Ramos (cell line): Measurements from ENCODE around the gene NRG3.
"Not testable (repeated sequence)": the region's sequence is repeated elsewhere in the genome, so short reads cannot be mapped to it uniquely, and the experiment has no call there.

ENCODE experiments used
- in situ Hi-C: fragments of 300-500 bp; cut with MboI; formaldehyde crosslinking; loops from one replicate; pipeline ENCODE4 v1.14.3; 2022; ENCODE audit warnings: low sequenced_read_pairs; ENCODE audit not compliant: unreplicated experiment

Gene NRG3

GRCh38 chr10:82340166-82340565, 465.2 kb downstream of the NRG3 start:
- in situ Hi-C loops, result no loop called here

- in situ Hi-C loops, result not testable (repeated sequence)
These were observed 474.6 kb downstream of the NRG3 start for GRCh38 chr10:82349590-82349989.

- in situ Hi-C loops, result no loop called here
These were observed 478.4 kb downstream of the NRG3 start for GRCh38 chr10:82353381-82353780.

GRCh38 chr10:82358486-82359099, 483.6 kb downstream of the NRG3 start:
- in situ Hi-C loops, result no loop called here

GRCh38 chr10:82361256-82361655, 486.3 kb downstream of the NRG3 start:
- in situ Hi-C loops, result no loop called here

- in situ Hi-C loops, result no loop called here
These were observed 502.6 kb downstream of the NRG3 start for GRCh38 chr10:82377608-82378007.

- in situ Hi-C loops, result no loop called here
These were observed 503.2 kb downstream of the NRG3 start for GRCh38 chr10:82378146-82378545.

- in situ Hi-C loops, result no loop called here
These were observed 508.4 kb downstream of the NRG3 start for GRCh38 chr10:82383350-82383749.

GRCh38 chr10:82390866-82391658, 516.1 kb downstream of the NRG3 start:
- in situ Hi-C loops, result no loop called here

- in situ Hi-C loops, result no loop called here
These were observed 517.0 kb downstream of the NRG3 start for GRCh38 chr10:82391971-82392370.

GRCh38 chr10:82392533-82392932, 517.5 kb downstream of the NRG3 start:
- in situ Hi-C loops, result no loop called here

GRCh38 chr10:82394122-82394521, 519.1 kb downstream of the NRG3 start:
- in situ Hi-C loops, result no loop called here

GRCh38 chr10:82394987-82395386, 520.0 kb downstream of the NRG3 start:
- in situ Hi-C loops, result no loop called here

- in situ Hi-C loops, result no loop called here
These were observed 521.9 kb downstream of the NRG3 start for GRCh38 chr10:82396886-82397285.

GRCh38 chr10:82397854-82398253, 522.9 kb downstream of the NRG3 start:
- in situ Hi-C loops, result no loop called here

GRCh38 chr10:82399850-82400249, 524.9 kb downstream of the NRG3 start:
- in situ Hi-C loops, result no loop called here

GRCh38 chr10:82400841-82401240, 525.8 kb downstream of the NRG3 start:
- in situ Hi-C loops, result no loop called here

- in situ Hi-C loops, result no loop called here
These were observed 528.0 kb downstream of the NRG3 start for GRCh38 chr10:82402906-82403401.

GRCh38 chr10:82409671-82410070, 534.7 kb downstream of the NRG3 start:
- in situ Hi-C loops, result no loop called here

- in situ Hi-C loops, result no loop called here
These were observed 536.4 kb downstream of the NRG3 start for GRCh38 chr10:82411416-82411815.

- in situ Hi-C loops, result no loop called here
These were observed 545.0 kb downstream of the NRG3 start for GRCh38 chr10:82420001-82420400.

GRCh38 chr10:82429302-82429701, 554.3 kb downstream of the NRG3 start:
- in situ Hi-C loops, result no loop called here
